Mesendoderm (in vitro differentiated cells): ENCODE results near the gene MBOAT1.
"Not testable (repeated sequence)": the region's sequence is repeated elsewhere in the genome, so short reads cannot be mapped to it uniquely, and the experiment has no call there.

Experiments
- DNase-seq: peaks from one replicate; pipeline ENCODE4 v3.0.0; 2013
- H2AK5ac ChIP-seq: 2 replicates; pipeline ENCODE4 v1.6.1; 2013; ENCODE audit warnings: low read length, inconsistent platforms
- H2BK120ac ChIP-seq: 2 replicates; pipeline ENCODE4 v1.6.1; 2013; ENCODE audit warnings: low read depth, mild to moderate bottlenecking, low read length, moderate library complexity, mixed read lengths
- H2BK15ac ChIP-seq: replicated peaks from 2 replicates; pipeline ENCODE4 v1.6.1; 2013; ENCODE audit warnings: low read depth, mild to moderate bottlenecking, moderate library complexity
- H2BK5ac ChIP-seq: 2 replicates; pipeline ENCODE4 v1.6.1; 2013; ENCODE audit warnings: low read length, inconsistent platforms
- H3K18ac ChIP-seq: 2 replicates; pipeline ENCODE4 v1.6.1; 2013; ENCODE audit warnings: mild to moderate bottlenecking, low read length, mixed read lengths
- H3K23ac ChIP-seq: one replicate; pipeline ENCODE4 v1.6.1; 2013; ENCODE audit warnings: low read length
- H3K27ac ChIP-seq: 2 replicates; pipeline ENCODE4 v1.5.1; 2013; ENCODE audit warnings: low read depth, mild to moderate bottlenecking, inconsistent platforms, low read length, moderate library complexity
- H3K27me3 ChIP-seq: 2 replicates; pipeline ENCODE4 v1.6.1; 2013; ENCODE audit warnings: low read length, control low read depth, mild to moderate bottlenecking, inconsistent platforms; ENCODE audit not compliant: insufficient read depth, poor library complexity
- H3K36me3 ChIP-seq: 2 replicates; pipeline ENCODE4 v1.6.1; 2013; ENCODE audit warnings: low read length, inconsistent platforms; ENCODE audit not compliant: control insufficient read depth, insufficient read depth
- H3K4ac ChIP-seq: one replicate; pipeline ENCODE4 v1.6.1; 2013; ENCODE audit warnings: low read depth, mild to moderate bottlenecking, low read length, moderate library complexity
- H3K4me1 ChIP-seq: 2 replicates; pipeline ENCODE4 v1.6.1; 2013; ENCODE audit warnings: low read depth, low read length, inconsistent platforms; ENCODE audit not compliant: control insufficient read depth
- H3K4me2 ChIP-seq: 2 replicates; pipeline ENCODE4 v1.6.1; 2013; ENCODE audit warnings: low read length
- H3K4me3 ChIP-seq: 2 replicates; pipeline ENCODE4 v1.5.1; 2013; ENCODE audit warnings: mild to moderate bottlenecking, low read length
- H3K56ac ChIP-seq: one replicate; pipeline ENCODE4 v1.6.1; 2013; ENCODE audit warnings: low read length
- H3K79me1 ChIP-seq: 2 replicates; pipeline ENCODE4 v1.6.1; 2013; ENCODE audit warnings: low read length, inconsistent platforms
- H3K79me2 ChIP-seq: 2 replicates; pipeline ENCODE4 v1.6.1; 2013; ENCODE audit warnings: mild to moderate bottlenecking, low read length; ENCODE audit not compliant: control insufficient read depth, insufficient read depth
- H3K9ac ChIP-seq: 2 replicates; pipeline ENCODE4 v1.6.1; 2013; ENCODE audit warnings: low read length, inconsistent platforms
- H4K5ac ChIP-seq: one replicate; pipeline ENCODE4 v1.6.1; 2013; ENCODE audit warnings: low read length
- H4K8ac ChIP-seq: one replicate; pipeline ENCODE4 v1.6.1; 2013; ENCODE audit warnings: low read depth, mild to moderate bottlenecking, control low read depth, low read length, moderate library complexity
- WGBS: extraction: QIAGEN DNeasy Blood & Tissue Kit; methylation state at CpG from one replicate; pipeline ENCODE4 v1.1.7; 2013; ENCODE audit warnings: low lambda C conversion rate, missing lambda C conversion rate; ENCODE audit not compliant: insufficient coverage; ENCODE audit errors: extremely low coverage; 5-methylcytosine and 5-hydroxymethylcytosine counted together

The MBOAT1 gene

DNA sequence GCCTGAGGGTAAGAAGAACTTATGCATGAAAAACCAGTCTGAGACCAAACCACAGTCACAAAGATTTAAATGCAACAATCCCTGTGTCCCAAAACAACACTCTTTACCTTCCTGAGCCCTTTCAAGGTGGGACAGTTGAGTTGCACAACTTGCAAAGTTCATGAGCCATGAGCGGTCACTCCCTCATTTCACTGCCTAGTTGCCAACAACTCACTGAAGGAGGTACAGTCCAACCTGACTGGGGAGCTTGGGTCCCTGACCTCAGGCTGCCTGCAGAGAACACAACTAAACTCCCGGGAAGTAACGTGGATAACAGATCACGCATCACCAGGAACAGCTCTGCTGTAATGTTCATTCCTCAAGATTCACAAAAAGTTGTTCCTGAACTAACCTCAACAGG is 69.4 kb downstream of the MBOAT1 start:
- no peaks in the 10 kb centered on the region for H3K36me3 ChIP-seq
- no peak overlapping the region for H2BK120ac ChIP-seq
- no peak overlapping the region for H3K4ac ChIP-seq
- no peaks in the 10 kb centered on the region for H3K4me1 ChIP-seq
- H3K79me2 ChIP-seq, result no peaks in the 10 kb centered on the region
- H3K9ac ChIP-seq, result no peak overlapping the region
- no CpG with 5 or more reads among the region's 4 CpGs for WGBS
- no peak overlapping the region for H3K4me3 ChIP-seq
- no peak overlapping the region for H3K23ac ChIP-seq
- H3K4me2 ChIP-seq, result no peak overlapping the region
- H3K27me3 ChIP-seq, result no peaks in the 10 kb centered on the region
- no peak overlapping the region for H2BK15ac ChIP-seq
- DNase-seq, result no peak
- no peak overlapping the region for H4K5ac ChIP-seq
- no peak overlapping the region for H2AK5ac ChIP-seq
- no peak overlapping the region for H3K27ac ChIP-seq
- no peaks in the 10 kb centered on the region for H3K79me1 ChIP-seq
- no peak overlapping the region for H3K56ac ChIP-seq
- no peak overlapping the region for H3K18ac ChIP-seq
- no peak overlapping the region for H2BK5ac ChIP-seq
- no peak overlapping the region for H4K8ac ChIP-seq

GRCh38 chr6:20141931-20142330 is 70.3 kb downstream of the MBOAT1 start:
- H3K23ac ChIP-seq, result no peak overlapping the region
- H3K79me2 ChIP-seq, result no peaks in the 10 kb centered on the region
- no peak overlapping the region for H2BK120ac ChIP-seq
- H2BK5ac ChIP-seq, result no peak overlapping the region
- H3K9ac ChIP-seq, result no peak overlapping the region
- no CpG with 5 or more reads among the region's 2 CpGs for WGBS
- no peaks in the 10 kb centered on the region for H3K36me3 ChIP-seq
- H3K79me1 ChIP-seq, result no peaks in the 10 kb centered on the region
- H3K4ac ChIP-seq, result no peak overlapping the region
- no peak overlapping the region for H4K5ac ChIP-seq
- H3K4me1 ChIP-seq, result no peaks in the 10 kb centered on the region
- H2AK5ac ChIP-seq, result no peak overlapping the region
- no peak overlapping the region for H3K27ac ChIP-seq
- no peak overlapping the region for H3K18ac ChIP-seq
- no peak overlapping the region for H3K4me2 ChIP-seq
- DNase-seq, result no peak
- no peaks in the 10 kb centered on the region for H3K27me3 ChIP-seq
- H3K4me3 ChIP-seq, result no peak overlapping the region
- no peak overlapping the region for H2BK15ac ChIP-seq
- no peak overlapping the region for H4K8ac ChIP-seq
- no peak overlapping the region for H3K56ac ChIP-seq

DNA sequence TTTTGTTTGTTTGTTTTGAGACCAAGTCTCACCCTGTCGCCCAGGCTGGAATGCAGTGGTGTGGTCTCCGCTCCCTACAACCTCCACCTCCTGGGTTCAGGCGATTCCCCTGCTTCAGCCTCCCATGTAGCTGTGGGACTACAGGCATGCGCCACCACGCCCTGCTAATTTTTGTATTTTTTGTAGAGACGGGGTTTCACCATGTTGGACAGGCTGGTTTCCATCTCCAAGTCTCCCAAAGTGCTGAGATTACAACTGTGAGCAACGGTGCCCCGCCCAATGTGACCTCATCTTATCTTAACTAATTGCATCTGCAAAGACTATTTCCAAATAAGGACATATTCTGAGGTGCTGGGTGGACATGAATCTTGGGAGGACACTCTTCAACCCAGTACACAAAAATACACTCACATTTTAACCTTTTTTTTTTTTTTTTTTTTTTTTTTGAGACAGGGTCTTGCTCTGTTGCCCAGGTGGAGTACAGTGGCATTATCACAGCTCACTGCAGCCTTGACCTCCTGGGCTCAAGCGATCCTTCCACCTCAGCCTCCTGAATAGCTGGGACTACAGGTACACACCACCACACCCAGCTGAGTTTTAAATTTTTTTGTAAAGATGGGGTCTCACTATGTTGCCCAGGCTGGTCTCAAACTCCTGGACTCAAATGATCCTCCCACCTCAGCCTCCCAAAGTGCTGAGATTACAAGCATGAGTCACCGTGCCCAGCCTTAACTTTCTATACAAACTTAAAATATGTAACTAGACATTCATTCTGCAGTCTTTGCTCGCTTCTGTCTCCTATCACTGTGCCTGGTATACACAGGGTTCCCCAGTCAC is 72.9 kb downstream of the MBOAT1 start:
- H2AK5ac ChIP-seq, H3K27ac ChIP-seq, H4K8ac ChIP-seq, H3K4me1 ChIP-seq, H3K79me2 ChIP-seq, H3K36me3 ChIP-seq, DNase-seq, H3K4me3 ChIP-seq, H2BK15ac ChIP-seq, H2BK120ac ChIP-seq, H4K5ac ChIP-seq, H2BK5ac ChIP-seq, H3K23ac ChIP-seq, H3K4ac ChIP-seq, H3K9ac ChIP-seq, H3K27me3 ChIP-seq, H3K18ac ChIP-seq, H3K79me1 ChIP-seq, H3K4me2 ChIP-seq, H3K56ac ChIP-seq: not testable (repeated sequence)
- no CpG with 5 or more reads among the region's 11 CpGs for WGBS

DNA sequence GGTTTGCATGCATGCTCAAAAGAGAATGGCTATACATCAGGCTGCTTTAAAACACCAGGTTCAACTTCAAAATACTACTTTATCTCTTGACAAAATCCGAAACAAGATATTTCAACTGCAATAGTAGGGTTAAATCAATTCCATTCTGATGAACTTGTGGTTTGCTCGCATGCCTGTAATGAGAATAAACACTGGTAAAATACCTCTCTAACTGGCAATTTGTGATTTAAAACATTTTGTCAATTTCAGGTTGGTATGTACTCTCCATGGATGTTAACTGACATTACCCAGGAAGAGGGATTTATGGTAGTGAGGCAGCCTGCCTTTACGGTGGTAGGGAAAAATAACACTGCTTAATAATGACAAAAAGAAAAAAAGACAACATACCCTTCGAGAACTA is 74.4 kb downstream of the MBOAT1 start:
- H2BK120ac ChIP-seq, result no peak overlapping the region
- H3K56ac ChIP-seq, result no peak overlapping the region
- H2BK15ac ChIP-seq, result no peak overlapping the region
- H3K23ac ChIP-seq, result no peak overlapping the region
- H3K27ac ChIP-seq, result no peak overlapping the region
- no peaks in the 10 kb centered on the region for H3K79me2 ChIP-seq
- no peak overlapping the region for H3K4me3 ChIP-seq
- H3K27me3 ChIP-seq, result no peaks in the 10 kb centered on the region
- H3K4ac ChIP-seq, result no peak overlapping the region
- no peaks in the 10 kb centered on the region for H3K36me3 ChIP-seq
- no peak overlapping the region for H3K9ac ChIP-seq
- no peak for DNase-seq
- no peak overlapping the region for H2AK5ac ChIP-seq
- no peak overlapping the region for H3K4me2 ChIP-seq
- H2BK5ac ChIP-seq, result no peak overlapping the region
- H3K79me1 ChIP-seq, result no peaks in the 10 kb centered on the region
- H3K18ac ChIP-seq, result no peak overlapping the region
- H4K5ac ChIP-seq, result no peak overlapping the region
- no peak overlapping the region for H4K8ac ChIP-seq
- no CpG with 5 or more reads among the region's 4 CpGs for WGBS
- H3K4me1 ChIP-seq, result no peaks in the 10 kb centered on the region

- H3K4ac ChIP-seq, result no peak overlapping the region
- H3K9ac ChIP-seq, result no peak overlapping the region
- no peak overlapping the region for H2AK5ac ChIP-seq
- H4K8ac ChIP-seq, result no peak overlapping the region
- no peaks in the 10 kb centered on the region for H3K79me1 ChIP-seq
- H3K27me3 ChIP-seq, result no peaks in the 10 kb centered on the region
- no peak overlapping the region for H2BK15ac ChIP-seq
- H3K4me2 ChIP-seq, result no peak overlapping the region
- H3K36me3 ChIP-seq, result no peaks in the 10 kb centered on the region
- H3K56ac ChIP-seq, result no peak overlapping the region
- no peak overlapping the region for H3K23ac ChIP-seq
- no peak overlapping the region for H2BK5ac ChIP-seq
- H3K27ac ChIP-seq, result no peak overlapping the region
- no peaks in the 10 kb centered on the region for H3K4me1 ChIP-seq
- H3K4me3 ChIP-seq, result no peak overlapping the region
- H4K5ac ChIP-seq, result no peak overlapping the region
- DNase-seq, result no peak
- H3K18ac ChIP-seq, result no peak overlapping the region
- H2BK120ac ChIP-seq, result no peak overlapping the region
- no CpG with 5 or more reads among the region's 3 CpGs for WGBS
- H3K79me2 ChIP-seq, result no peaks in the 10 kb centered on the region
Observed at GRCh38 chr6:20137240-20137639, 75.0 kb downstream of the MBOAT1 start.
